HEK293T (cell line): ENCODE measurements around the gene VAV1.

Experiments
- CTCF ChIA-PET: fragments of 350-600 bp; formaldehyde crosslinking; extraction: SDS; loops from one replicate; lab custom pipeline; 2021; ENCODE audit warnings: antibody characterized with exemption, inconsistent platforms; lab: Yijun Ruan, JAX
- POLR2A ChIA-PET: fragments of 350-600 bp; formaldehyde crosslinking; extraction: SDS; loops from one replicate; lab custom pipeline; 2020; ENCODE audit warnings: antibody characterized with exemption, inconsistent platforms; lab: Yijun Ruan, JAX
- DNase-seq: peaks from one replicate; pipeline ENCODE4 v3.0.0; 2012; ENCODE audit warnings: mixed read lengths; ENCODE audit errors: extremely low spot score
- ARNT ChIP-seq: fragments of 450-650 bp; IDR thresholded peaks from 2 replicates; pipeline ENCODE4 v1.6.1; 2017; ENCODE audit warnings: mild to moderate bottlenecking
- BHLHE40 ChIP-seq: fragments of 450-650 bp; IDR thresholded peaks from 2 replicates; pipeline ENCODE4 v1.6.1; 2016; ENCODE audit warnings: mild to moderate bottlenecking, moderate library complexity, borderline replicate concordance
- CTBP1 ChIP-seq: fragments of 450-650 bp; IDR thresholded peaks from 2 replicates; pipeline ENCODE4 v1.6.1; 2016; ENCODE audit warnings: borderline replicate concordance
- ELF4 ChIP-seq: fragments of 450-650 bp; IDR thresholded peaks from 2 replicates; pipeline ENCODE4 v1.6.1; 2017; ENCODE audit warnings: antibody characterized with exemption
- FOXA1 ChIP-seq: fragments of 450-650 bp; IDR thresholded peaks from 2 replicates; pipeline ENCODE4 v1.6.1; 2016; ENCODE audit warnings: mild to moderate bottlenecking
- FOXK2 ChIP-seq: fragments of 450-650 bp; IDR thresholded peaks from 2 replicates; pipeline ENCODE4 v1.6.1; 2016; ENCODE audit warnings: mild to moderate bottlenecking
- FOXM1 ChIP-seq: fragments of 450-650 bp; IDR thresholded peaks from 2 replicates; pipeline ENCODE4 v1.6.1; 2017; ENCODE audit warnings: mild to moderate bottlenecking, borderline replicate concordance
- HDGF ChIP-seq: fragments of 450-650 bp; IDR thresholded peaks from 2 replicates; pipeline ENCODE4 v1.6.1; 2017; ENCODE audit warnings: antibody characterized with exemption, borderline replicate concordance
- L3MBTL2 ChIP-seq: fragments of 450-650 bp; conservative IDR thresholded peaks from 2 replicates; pipeline ENCODE4 v1.6.1; 2016; ENCODE audit warnings: mild to moderate bottlenecking
- LEF1 ChIP-seq: fragments of 450-650 bp; IDR thresholded peaks from 2 replicates; pipeline ENCODE4 v1.6.1; 2017; ENCODE audit warnings: mild to moderate bottlenecking, borderline replicate concordance
- NFRKB ChIP-seq: fragments of 450-650 bp; IDR thresholded peaks from 2 replicates; pipeline ENCODE4 v1.6.1; 2016; ENCODE audit warnings: mild to moderate bottlenecking, moderate library complexity
- SP1 ChIP-seq: fragments of 450-650 bp; IDR thresholded peaks from 2 replicates; pipeline ENCODE4 v1.6.1; 2017
- SUZ12 ChIP-seq: fragments of 450-650 bp; IDR thresholded peaks from 2 replicates; pipeline ENCODE4 v1.6.1; 2016; ENCODE audit warnings: mild to moderate bottlenecking
- TARDBP ChIP-seq: fragments of 450-650 bp; IDR thresholded peaks from 2 replicates; pipeline ENCODE4 v1.6.1; 2016
- ZNF384 ChIP-seq: fragments of 450-650 bp; IDR thresholded peaks from 2 replicates; pipeline ENCODE4 v1.6.1; 2016
- TF ChIP-seq, protein P1 (sequence below): fragments of 450-650 bp; IDR thresholded peaks from 2 replicates; pipeline ENCODE4 v1.6.1; 2016

Gene VAV1

GRCh38 chr19:6729573-6730152 is 42.8 kb upstream of the VAV1 start:
- no peak for DNase-seq
- ChIA-PET POLR2A (no interaction called here), CTCF (no interaction called here)
- no peak for TF ChIP-seq FOXK2
- TF ChIP-seq BHLHE40 = no peak
- TF ChIP-seq FOXM1 = no peak
- TF ChIP-seq ELF4 = no peak
- no peak for TF ChIP-seq NFRKB
- TF ChIP-seq TARDBP = no peak
- no peak for TF ChIP-seq CTBP1
- TF ChIP-seq, protein P1, sequence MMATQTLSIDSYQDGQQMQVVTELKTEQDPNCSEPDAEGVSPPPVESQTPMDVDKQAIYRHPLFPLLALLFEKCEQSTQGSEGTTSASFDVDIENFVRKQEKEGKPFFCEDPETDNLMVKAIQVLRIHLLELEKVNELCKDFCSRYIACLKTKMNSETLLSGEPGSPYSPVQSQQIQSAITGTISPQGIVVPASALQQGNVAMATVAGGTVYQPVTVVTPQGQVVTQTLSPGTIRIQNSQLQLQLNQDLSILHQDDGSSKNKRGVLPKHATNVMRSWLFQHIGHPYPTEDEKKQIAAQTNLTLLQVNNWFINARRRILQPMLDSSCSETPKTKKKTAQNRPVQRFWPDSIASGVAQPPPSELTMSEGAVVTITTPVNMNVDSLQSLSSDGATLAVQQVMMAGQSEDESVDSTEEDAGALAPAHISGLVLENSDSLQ = no peak
- no peak for TF ChIP-seq ARNT
- TF ChIP-seq FOXA1 = no peak
- no peak for TF ChIP-seq SUZ12
- no peak for TF ChIP-seq ZNF384
- TF ChIP-seq SP1 = no peak
- no peak for TF ChIP-seq LEF1
- TF ChIP-seq L3MBTL2 = no peak
- no peak for TF ChIP-seq HDGF

- peak; percentile 68 for DNase-seq
- ChIA-PET POLR2A (no interaction called here), CTCF (no interaction called here)
- no peak for TF ChIP-seq SUZ12
- no peak for TF ChIP-seq FOXK2
- no peak for TF ChIP-seq ARNT
- no peak for TF ChIP-seq HDGF
- TF ChIP-seq SP1 = no peak
- TF ChIP-seq FOXA1 = no peak
- TF ChIP-seq TARDBP = no peak
- TF ChIP-seq ZNF384 = no peak
- TF ChIP-seq FOXM1 = no peak
- no peak for TF ChIP-seq NFRKB
- no peak for TF ChIP-seq ELF4
- TF ChIP-seq LEF1 = no peak
- TF ChIP-seq CTBP1 = no peak
Observed at GRCh38 chr19:6730153-6730804, 42.2 kb upstream of the VAV1 start.

DNA sequence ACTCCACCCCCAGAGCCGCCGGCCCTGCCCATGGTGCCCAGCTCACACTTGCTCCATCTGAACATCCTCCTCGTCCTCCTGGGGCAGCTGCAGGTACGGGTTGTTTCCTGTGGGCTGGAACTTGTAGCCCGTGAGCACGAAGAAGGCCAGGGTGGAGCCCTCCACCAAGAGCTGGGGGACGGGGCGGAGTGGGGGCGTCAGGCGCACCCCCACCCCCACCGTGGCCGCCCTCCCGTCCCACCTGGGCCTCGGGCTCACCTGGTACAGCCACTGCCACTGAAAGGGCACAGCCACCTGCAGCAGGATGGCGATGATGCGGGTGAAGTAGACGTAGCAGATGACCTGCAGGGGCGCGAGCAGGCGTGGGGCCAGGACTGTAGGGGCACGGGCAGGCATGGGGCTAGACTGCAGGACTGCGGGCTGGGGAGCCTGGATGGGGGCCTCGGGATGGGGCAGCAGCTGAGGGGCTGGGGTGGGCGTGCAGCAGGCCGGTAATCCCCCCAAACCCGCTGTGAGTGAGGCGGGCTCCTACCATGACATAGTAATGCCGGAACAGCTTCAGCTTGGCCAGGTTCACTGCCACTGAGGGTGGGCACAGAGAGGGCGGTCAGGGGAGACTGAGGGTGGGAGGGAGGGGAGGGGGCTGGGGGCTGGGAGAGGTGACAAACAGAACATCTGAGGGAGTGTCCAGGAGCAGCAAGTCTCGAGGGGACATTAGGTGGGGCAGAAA is 41.4 kb upstream of the VAV1 start:
- POLR2A ChIA-PET = no interaction called here
- CTCF ChIA-PET = no interaction called here
- DNase-seq = no peak
- TF ChIP-seq CTBP1 (no peak), FOXM1 (no peak), NFRKB (no peak), ELF4 (no peak), FOXA1 (no peak), LEF1 (no peak), BHLHE40 (no peak), HDGF (no peak), ARNT (no peak), SUZ12 (no peak), SP1 (no peak), FOXK2 (no peak), ZNF384 (no peak), TARDBP (no peak), L3MBTL2 (no peak)
- TF ChIP-seq, protein P1 = no peak

- DNase-seq = no peak
- CTCF ChIA-PET = no interaction called here
- TF ChIP-seq, protein P1 = no peak
- TF ChIP-seq SUZ12 (no peak), NFRKB (no peak), L3MBTL2 (no peak), ZNF384 (no peak), ARNT (no peak), FOXA1 (no peak), HDGF (no peak), CTBP1 (no peak), SP1 (no peak), LEF1 (no peak), BHLHE40 (no peak), FOXK2 (no peak), FOXM1 (no peak), TARDBP (no peak), ELF4 (no peak)
- POLR2A ChIA-PET = no interaction called here
Observed at GRCh38 chr19:6731822-6732221, 40.7 kb upstream of the VAV1 start.

GRCh38 chr19:6732803-6733337 is 39.6 kb upstream of the VAV1 start:
- DNase-seq = no peak
- ChIA-PET POLR2A (no interaction called here), CTCF (no interaction called here)
- TF ChIP-seq LEF1 = no peak
- no peak for TF ChIP-seq ELF4
- no peak for TF ChIP-seq ARNT
- no peak for TF ChIP-seq FOXA1
- no peak for TF ChIP-seq NFRKB
- TF ChIP-seq SUZ12 = no peak
- TF ChIP-seq L3MBTL2 = no peak
